GM12865 (cell line): ENCODE results near the gene FBXL17.

Experiments
- DNase-seq: peaks from one replicate; pipeline ENCODE4 v3.0.0; 2010; ENCODE audit warnings: low read depth
- H3K4me3 ChIP-seq: 2 replicates; pipeline ENCODE4 v1.5.1; 2011; ENCODE audit warnings: mild to moderate bottlenecking, low read depth, low read length, control low read depth
- TF ChIP-seq, protein P1 (sequence below): IDR thresholded peaks from 2 replicates; pipeline ENCODE4 v1.5.1; 2011; ENCODE audit warnings: low read length, control low read depth, low read depth, inconsistent platforms; ENCODE audit not compliant: insufficient read depth; ENCODE audit errors: missing control alignments

Gene FBXL17

DNA sequence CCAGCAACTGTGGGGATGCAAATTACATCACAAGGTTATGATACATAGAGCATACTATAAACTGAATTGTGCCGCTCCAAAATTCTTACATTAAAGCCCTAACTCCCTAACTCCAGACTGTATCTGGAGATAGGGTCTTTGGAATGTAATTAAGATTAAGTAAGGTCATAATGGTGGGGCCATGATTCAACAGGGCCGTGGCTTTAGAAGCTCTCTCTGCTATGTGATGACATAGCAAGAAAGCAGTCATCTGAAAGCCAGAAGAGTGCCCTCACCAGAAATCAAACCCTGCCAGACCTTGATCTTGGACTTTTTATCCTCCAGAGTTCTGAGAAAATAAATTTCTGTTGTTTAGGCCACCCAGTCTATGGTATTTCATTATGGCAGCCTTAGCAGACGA, 123.9 kb downstream of the FBXL17 start:
- H3K4me3 ChIP-seq = no peak overlapping the region
- TF ChIP-seq, protein P1, sequence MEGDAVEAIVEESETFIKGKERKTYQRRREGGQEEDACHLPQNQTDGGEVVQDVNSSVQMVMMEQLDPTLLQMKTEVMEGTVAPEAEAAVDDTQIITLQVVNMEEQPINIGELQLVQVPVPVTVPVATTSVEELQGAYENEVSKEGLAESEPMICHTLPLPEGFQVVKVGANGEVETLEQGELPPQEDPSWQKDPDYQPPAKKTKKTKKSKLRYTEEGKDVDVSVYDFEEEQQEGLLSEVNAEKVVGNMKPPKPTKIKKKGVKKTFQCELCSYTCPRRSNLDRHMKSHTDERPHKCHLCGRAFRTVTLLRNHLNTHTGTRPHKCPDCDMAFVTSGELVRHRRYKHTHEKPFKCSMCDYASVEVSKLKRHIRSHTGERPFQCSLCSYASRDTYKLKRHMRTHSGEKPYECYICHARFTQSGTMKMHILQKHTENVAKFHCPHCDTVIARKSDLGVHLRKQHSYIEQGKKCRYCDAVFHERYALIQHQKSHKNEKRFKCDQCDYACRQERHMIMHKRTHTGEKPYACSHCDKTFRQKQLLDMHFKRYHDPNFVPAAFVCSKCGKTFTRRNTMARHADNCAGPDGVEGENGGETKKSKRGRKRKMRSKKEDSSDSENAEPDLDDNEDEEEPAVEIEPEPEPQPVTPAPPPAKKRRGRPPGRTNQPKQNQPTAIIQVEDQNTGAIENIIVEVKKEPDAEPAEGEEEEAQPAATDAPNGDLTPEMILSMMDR = no peak
- no peak for DNase-seq

DNA sequence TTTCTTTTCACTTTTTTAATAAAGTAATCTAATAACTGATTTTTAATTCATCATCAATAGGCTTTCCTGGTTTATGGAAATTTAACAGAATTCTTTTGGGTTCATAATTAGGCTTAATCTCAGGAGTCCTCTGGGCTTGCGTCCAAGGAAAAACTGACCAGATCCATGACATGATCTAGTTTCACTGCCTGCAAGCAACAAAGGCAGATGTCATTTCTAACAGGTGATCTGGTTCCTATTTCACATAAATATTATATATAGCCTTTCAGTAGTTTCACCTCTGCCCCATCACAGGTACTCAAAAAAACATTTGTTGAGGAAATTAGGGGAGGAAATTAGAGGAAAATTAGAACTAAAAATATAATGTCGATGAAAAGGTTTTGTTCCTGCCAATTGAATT, 126.4 kb downstream of the FBXL17 start:
- no peak overlapping the region for H3K4me3 ChIP-seq
- no peak for DNase-seq
- TF ChIP-seq, protein P1 = no peak

DNA sequence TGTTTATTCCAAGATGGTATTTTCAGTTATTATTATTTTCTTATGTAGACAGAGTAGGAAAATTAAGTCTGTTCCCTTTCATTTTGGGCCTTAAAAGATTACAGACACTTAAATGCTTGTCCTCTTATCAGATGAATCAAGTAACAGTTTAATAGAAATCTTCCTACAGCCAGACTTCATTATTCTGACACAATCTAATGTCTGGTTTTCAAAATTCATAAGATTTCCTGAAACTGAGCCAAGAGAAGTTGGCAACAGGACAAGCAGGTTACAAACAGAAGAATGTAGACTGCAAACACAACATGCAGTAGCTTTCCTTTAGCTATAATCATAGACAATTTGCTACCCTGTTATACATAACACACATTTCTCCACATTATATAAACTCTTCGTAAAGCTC, 130.5 kb downstream of the FBXL17 start:
- TF ChIP-seq, protein P1 = no peak
- no peak for DNase-seq
- no peak overlapping the region for H3K4me3 ChIP-seq

DNA sequence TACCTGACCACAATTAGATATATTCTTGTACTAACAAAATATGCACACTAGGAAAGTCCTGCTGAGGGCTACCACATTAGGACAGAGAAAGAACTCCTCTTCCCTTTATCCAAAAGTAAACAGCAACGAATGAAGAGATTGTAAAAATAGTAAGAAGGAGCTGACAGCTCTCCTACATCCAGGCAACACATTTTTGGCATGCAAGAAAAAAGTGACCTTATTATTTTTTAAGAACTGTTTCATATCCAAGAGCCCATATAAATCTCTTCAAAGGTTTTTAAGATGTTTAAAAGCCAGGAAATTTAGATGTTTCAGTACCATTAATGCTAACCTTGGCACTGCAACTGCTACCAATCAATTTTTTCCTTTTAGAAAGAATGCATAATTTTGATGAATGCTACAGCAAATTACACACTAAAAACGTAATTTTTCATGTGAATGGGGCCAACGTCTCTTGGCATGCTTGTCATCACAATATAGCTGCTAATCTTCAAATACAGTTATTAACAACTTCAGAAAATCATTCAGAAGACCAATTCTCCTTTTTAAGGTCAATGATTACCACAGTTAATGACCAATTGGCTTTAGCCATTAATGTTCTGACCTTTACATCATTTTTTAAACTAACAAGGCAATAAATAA, 132.0 kb downstream of the FBXL17 start:
- no peak for DNase-seq
- TF ChIP-seq, protein P1 = no peak
- no peak overlapping the region for H3K4me3 ChIP-seq

DNA sequence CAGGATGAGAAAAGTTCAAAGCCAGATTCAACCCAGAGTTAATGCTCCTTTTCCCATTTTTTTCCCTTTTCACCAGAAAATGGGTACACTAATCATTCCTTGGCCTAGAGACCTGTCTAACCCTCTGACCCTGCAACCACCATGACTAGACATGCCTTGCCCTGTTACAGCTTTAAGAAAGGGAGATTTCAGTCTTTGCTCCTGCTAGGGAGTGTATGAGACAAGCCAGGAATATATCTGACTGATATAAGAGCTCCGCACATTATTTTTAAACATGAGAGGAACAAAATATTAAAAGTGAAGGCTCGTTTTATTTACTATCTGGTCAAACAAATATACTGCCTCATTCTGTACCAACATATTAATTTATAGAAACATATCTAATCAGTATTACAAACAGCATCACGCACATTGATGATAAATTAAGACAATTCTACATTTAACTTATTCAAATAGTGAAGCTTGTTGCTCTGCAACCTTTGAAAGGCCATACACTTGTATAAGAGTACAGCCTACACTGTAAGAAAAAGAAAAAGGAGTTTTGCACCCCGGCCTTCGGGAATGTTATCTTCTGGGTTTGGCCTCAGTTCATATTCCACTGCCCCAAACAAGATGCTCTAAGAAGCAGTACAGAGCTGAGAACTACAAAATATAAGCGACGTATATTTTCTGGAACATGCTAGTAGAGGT, 132.7 kb downstream of the FBXL17 start:
- TF ChIP-seq, protein P1 = no peak
- no peak overlapping the region for H3K4me3 ChIP-seq
- DNase-seq = no peak

DNA sequence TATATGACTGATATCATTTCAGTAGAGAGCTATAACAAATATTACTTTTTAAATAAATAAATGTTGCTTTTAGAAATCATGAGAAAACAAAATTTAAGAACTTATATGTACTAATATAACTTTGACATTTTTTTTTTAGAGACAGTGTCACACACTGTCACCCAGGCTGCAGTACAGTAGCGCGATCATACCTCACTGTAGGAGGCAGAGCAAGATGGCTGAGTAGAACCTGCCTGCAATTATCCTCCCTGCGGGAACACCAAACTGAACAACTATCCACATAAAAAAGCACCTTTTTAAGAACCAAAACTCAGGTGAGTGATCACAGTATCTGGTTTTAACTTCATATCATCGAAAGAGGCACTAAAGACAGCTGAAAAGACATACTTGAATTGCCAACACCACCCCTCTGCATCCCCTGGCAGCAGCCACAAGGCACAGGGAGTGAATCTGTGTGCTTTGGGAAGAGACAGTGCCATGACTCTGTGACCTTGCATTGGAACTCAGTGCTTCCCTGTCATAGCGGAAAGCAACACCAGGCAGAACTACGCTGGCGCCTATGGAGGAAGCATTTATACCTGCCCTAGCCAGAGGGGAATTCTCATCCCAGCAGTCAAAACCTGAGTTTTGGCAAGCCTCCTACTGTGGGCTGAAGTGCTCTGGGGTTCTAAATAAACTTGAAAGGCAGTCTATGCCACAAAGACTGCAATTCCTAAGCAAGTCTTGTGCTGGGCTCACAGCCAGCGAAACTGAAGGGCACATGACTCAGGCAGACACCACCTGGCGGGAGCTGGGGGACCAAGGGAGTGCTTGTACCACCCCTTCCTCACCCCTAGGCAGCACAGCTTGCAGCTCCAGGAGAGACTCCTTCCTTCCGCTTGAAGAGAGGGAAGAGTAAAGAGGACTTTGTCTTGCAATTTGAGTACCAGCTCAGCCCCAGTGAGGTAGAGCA, 142.7 kb downstream of the FBXL17 start:
- TF ChIP-seq, protein P1 = no peak
- H3K4me3 ChIP-seq = no peak overlapping the region
- no peak for DNase-seq
